GM10248 (cell line): Measurements from ENCODE around the gene PKDCC.

Source experiments
- CTCF ChIA-PET: fragments of 300-600 bp; sonication (Branson Sonifier 250); formaldehyde crosslinking; extraction: SDS; loops from one replicate; lab custom pipeline; 2021; ENCODE audit warnings: antibody characterized with exemption; lab: Yijun Ruan, JAX
- POLR2A ChIA-PET: fragments of 350-650 bp; sonication (Branson Sonifier 250); formaldehyde crosslinking; extraction: SDS; loops from one replicate; lab custom pipeline; 2020; ENCODE audit warnings: antibody characterized with exemption; lab: Yijun Ruan, JAX
- DNase-seq: peaks from one replicate; pipeline ENCODE4 v3.0.0; 2012; ENCODE audit errors: extremely low spot score
- CTCF ChIP-seq: IDR thresholded peaks from 2 replicates; pipeline ENCODE4 v1.5.1; 2012; ENCODE audit warnings: mild to moderate bottlenecking, low read depth; ENCODE audit errors: extremely low read depth, missing control alignments, control extremely low read depth

Gene PKDCC

GRCh38 chr2:42103829-42104228 is 56.0 kb downstream of the PKDCC start:
- ChIA-PET POLR2A (no interaction called here), CTCF (interaction anchor here (3.9 kb wide), 1 partner anchor 9 kb away, joined by 23 read pairs; no protein-coding TSS in a partner anchor)
- no peak for DNase-seq
- TF ChIP-seq CTCF: no peak

DNA sequence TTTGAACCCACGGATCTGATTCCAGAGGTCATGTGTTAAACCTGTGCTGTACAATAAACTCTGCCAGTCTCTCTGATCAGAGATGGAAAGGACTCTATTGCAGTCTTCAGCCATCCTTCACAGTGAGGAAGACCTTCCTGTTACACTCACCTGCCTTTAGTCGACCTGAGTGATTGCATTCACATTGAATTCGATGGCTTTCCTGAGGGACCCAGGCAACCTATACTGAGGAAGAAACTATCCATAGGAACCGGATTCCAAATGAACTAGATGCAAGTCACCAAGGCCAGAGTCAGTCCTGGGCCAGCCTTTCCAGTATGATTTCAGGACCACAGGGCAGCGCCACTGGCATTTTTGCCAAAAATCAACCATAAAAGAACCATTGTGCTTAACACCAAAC is 56.8 kb downstream of the PKDCC start:
- CTCF ChIA-PET: interaction anchor here (2.0 to 3.9 kb wide), 3 partner anchors 10 to 18 kb away, joined by 6 to 23 read pairs (median 11); no protein-coding TSS in a partner anchor
- no peak for DNase-seq
- no peak for TF ChIP-seq CTCF
- POLR2A ChIA-PET: no interaction called here

DNA sequence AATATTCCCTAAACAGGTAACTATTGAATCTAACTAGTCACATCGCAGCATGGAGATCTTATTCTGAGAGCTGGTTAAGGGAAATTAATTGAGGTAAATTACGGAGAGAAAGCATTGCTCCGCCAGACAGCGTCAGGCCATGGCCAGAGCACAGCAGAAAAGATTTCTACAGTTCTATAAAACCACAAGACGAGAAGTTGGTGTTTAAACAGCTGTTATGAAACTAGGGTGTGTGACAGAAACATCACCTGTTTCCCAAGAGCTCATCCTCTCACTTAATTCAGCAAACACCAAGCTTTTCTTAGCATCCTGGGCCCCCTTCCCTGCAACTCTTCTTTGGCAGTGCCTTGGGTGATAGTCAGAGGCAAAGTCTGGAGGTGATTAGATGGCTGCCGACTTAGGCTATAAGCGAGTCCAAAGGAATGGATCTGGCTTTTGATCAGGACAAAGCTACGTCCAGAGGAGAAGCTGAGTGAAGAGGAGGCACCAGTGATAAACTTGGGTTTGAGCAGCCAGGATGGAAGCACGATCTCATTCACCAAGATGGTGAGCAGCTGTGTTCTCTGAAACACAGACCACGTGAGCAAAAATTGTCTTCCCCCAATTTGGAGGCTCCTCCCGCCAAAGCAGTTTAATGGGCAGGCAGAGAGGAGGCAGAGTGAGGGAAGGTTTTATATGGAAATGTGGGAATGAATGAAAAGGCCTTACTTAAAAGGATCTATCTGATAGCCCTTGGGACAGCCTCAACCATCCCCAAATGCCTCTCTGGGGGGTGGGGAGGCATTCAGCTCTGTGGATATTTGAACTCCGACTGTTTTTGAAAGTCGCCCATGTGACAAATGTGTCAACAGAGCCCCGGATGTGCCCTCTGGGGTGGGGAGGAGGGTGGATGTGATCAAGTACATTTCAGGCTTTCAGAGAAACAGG is 57.8 kb downstream of the PKDCC start:
- POLR2A ChIA-PET: no interaction called here
- peak; percentile 61 for DNase-seq
- TF ChIP-seq CTCF: no peak
- CTCF ChIA-PET: interaction anchor here (0.8 to 3.9 kb wide), 13 partner anchors 9 to 236 kb away, joined by 3 to 23 read pairs (median 3); no protein-coding TSS in a partner anchor

DNA sequence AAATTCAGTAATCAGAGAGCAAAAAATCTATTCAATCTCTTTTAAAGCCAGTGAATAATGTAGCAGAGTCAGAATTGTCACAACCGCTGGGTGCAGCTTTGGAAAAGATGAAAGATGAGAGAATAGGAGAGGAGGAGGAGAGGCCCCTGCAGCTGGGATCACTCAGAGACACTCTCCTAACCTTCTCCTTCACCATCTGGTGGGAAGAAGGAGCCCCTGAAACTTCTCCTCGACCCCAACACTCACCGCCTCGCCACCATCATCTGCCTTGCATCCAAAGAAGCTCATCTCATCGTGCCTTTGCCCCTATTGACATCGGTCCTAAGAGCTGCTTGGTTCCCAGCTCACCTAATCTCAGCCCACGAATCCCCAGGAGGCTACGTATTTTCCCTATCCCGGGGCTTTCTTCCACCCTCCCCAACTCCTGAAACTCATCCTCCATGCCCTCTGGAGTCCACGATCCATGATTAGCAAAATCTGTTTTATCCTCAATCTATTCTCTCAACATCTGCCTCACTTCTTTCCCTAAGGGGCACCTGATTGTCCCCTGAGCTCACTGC is 58.5 kb downstream of the PKDCC start:
- POLR2A ChIA-PET: no interaction called here
- CTCF ChIA-PET: interaction anchor here (0.8 to 3.9 kb wide), 11 partner anchors 8 to 222 kb away, joined by 3 to 23 read pairs (median 4); no protein-coding TSS in a partner anchor
- no peak for DNase-seq
- TF ChIP-seq CTCF: no peak

GRCh38 chr2:42107249-42108042 is 59.6 kb downstream of the PKDCC start:
- ChIA-PET CTCF (interaction anchor here (0.9 to 3.9 kb wide), 3 partner anchors 12 to 64 kb away, joined by 3 to 23 read pairs (median 3); no protein-coding TSS in a partner anchor), POLR2A (no interaction called here)
- no peak for TF ChIP-seq CTCF
- DNase-seq: no peak
